Glutamatergic neuron (in vitro differentiated cells): ENCODE measurements around the gene CCDC17. TPM values are rescaled to one million over a fixed set of nuclear protein-coding genes. Genes with fewer than 3 reads are reported as not detected.

Source experiments
- DNase-seq: peaks from one replicate; pipeline ENCODE4 v3.0.0; 2022
- H3K27ac Mint-ChIP-seq: one replicate; pipeline ENCODE4 v1.8.0; 2020; ENCODE audit warnings: mild to moderate bottlenecking, mixed read lengths, inconsistent platforms; ENCODE audit not compliant: unreplicated experiment
- H3K27me3 Mint-ChIP-seq: one replicate; pipeline ENCODE4 v1.8.0; 2020; ENCODE audit warnings: mild to moderate bottlenecking, moderate library complexity, mixed read lengths, inconsistent platforms; ENCODE audit not compliant: unreplicated experiment
- H3K36me3 Mint-ChIP-seq: one replicate; pipeline ENCODE4 v1.8.0; 2020; ENCODE audit warnings: mild to moderate bottlenecking, mixed read lengths, inconsistent platforms; ENCODE audit not compliant: unreplicated experiment
- H3K4me1 Mint-ChIP-seq: one replicate; pipeline ENCODE4 v1.8.0; 2020; ENCODE audit warnings: mild to moderate bottlenecking, low read depth, mixed read lengths, inconsistent platforms; ENCODE audit not compliant: unreplicated experiment
- H3K4me3 Mint-ChIP-seq: one replicate; pipeline ENCODE4 v1.8.0; 2020; ENCODE audit warnings: mild to moderate bottlenecking, mixed read lengths, inconsistent platforms; ENCODE audit not compliant: unreplicated experiment
- H3K9me3 Mint-ChIP-seq: one replicate; pipeline ENCODE4 v1.8.0; 2020; ENCODE audit warnings: mild to moderate bottlenecking, moderate library complexity, mixed read lengths, inconsistent platforms; ENCODE audit not compliant: unreplicated experiment
- CTCF ChIP-seq: fragments of 200-600 bp; sonication (generic); IDR thresholded peaks from one replicate; pipeline ENCODE4 v1.5.0; 2021; ENCODE audit not compliant: partially characterized antibody, unreplicated experiment
- total RNA-seq: library from RNA; stranded (reverse); fragmentation: NEBNext Ultra II Directional; extraction: Animal tissue kit (Norgen Biotek cat#: 25700); gene quantifications from one replicate; pipeline ENCODE4 v1.2.1, GENCODE V29; 2021; ENCODE audit not compliant: unreplicated experiment

The CCDC17 gene
- total RNA-seq, 1 donor from 2014 or later: 3.8 TPM

GRCh38 chr1:45643978-45644377, 20.1 kb upstream of the CCDC17 start:
- Mint-ChIP-seq H3K27ac (no peak overlapping the region), H3K4me3 (no peak overlapping the region), H3K4me1 (no peaks in the 10 kb centered on the region), H3K9me3 (no peaks in the 10 kb centered on the region), H3K36me3 (no peaks in the 10 kb centered on the region), H3K27me3 (no peaks in the 10 kb centered on the region)
- no peak for TF ChIP-seq CTCF
- DNase-seq: no peak

- Mint-ChIP-seq H3K4me3 (no peak overlapping the region), H3K36me3 (no peaks in the 10 kb centered on the region), H3K27me3 (no peaks in the 10 kb centered on the region), H3K4me1 (no peaks in the 10 kb centered on the region), H3K27ac (no peak overlapping the region), H3K9me3 (no peaks in the 10 kb centered on the region)
- TF ChIP-seq CTCF: no peak
- no peak for DNase-seq
Measured at GRCh38 chr1:45643321-45643720, 19.5 kb upstream of the CCDC17 start.

- no peak for TF ChIP-seq CTCF
- DNase-seq: no peak
- H3K27me3 Mint-ChIP-seq: no peaks in the 10 kb centered on the region
- no peaks in the 10 kb centered on the region for H3K4me1 Mint-ChIP-seq
- no peaks in the 10 kb centered on the region for H3K9me3 Mint-ChIP-seq
- H3K27ac Mint-ChIP-seq: no peak overlapping the region
- no peaks in the 10 kb centered on the region for H3K36me3 Mint-ChIP-seq
- no peak overlapping the region for H3K4me3 Mint-ChIP-seq
Measured at GRCh38 chr1:45640293-45640692, 16.4 kb upstream of the CCDC17 start.

- TF ChIP-seq CTCF: no peak
- no peaks in the 10 kb centered on the region for H3K9me3 Mint-ChIP-seq
- no peak for DNase-seq
Measured at GRCh38 chr1:45635211-45635610, 11.4 kb upstream of the CCDC17 start.

GRCh38 chr1:45630429-45630828, 6.6 kb upstream of the CCDC17 start:
- Mint-ChIP-seq H3K27ac (no peak overlapping the region), H3K9me3 (no peaks in the 10 kb centered on the region), H3K4me1 (no peaks in the 10 kb centered on the region), H3K4me3 (no peak overlapping the region), H3K27me3 (peaks cover 2% of the 10 kb centered on the region), H3K36me3 (no peaks in the 10 kb centered on the region)
- no peak for DNase-seq
- TF ChIP-seq CTCF: no peak

More at GRCh38 chr1:45635211-45635610, 11.4 kb upstream of the CCDC17 start:
- H3K36me3 Mint-ChIP-seq: no peaks in the 10 kb centered on the region
- no peaks in the 10 kb centered on the region for H3K27me3 Mint-ChIP-seq
- no peak overlapping the region for H3K27ac Mint-ChIP-seq
- no peaks in the 10 kb centered on the region for H3K4me1 Mint-ChIP-seq
- no peak overlapping the region for H3K4me3 Mint-ChIP-seq
